Activated T-helper 9 cell treated with anti-CD3 and anti-CD28 coated beads, Interleukin-2, amount 50 U/mL, for 16 hours (primary cell): ENCODE measurements around the gene HDAC2.
"Not testable (repeated sequence)": the region's sequence is repeated elsewhere in the genome, so short reads cannot be mapped to it uniquely, and the experiment has no call there.

Experiments
- DNase-seq: peaks from one replicate; pipeline ENCODE4 v3.0.0-alpha.2; 2020; ENCODE audit warnings: low read depth

HDAC2 gene

GRCh38 chr6:113970805-113971676, at the start of gene HDAC2:
HDAC2 (minus strand) TSS chr6:113971148; CDS start chr6:113970908, 240 bp downstream.
- peak; percentile 79 for DNase-seq

DNA sequence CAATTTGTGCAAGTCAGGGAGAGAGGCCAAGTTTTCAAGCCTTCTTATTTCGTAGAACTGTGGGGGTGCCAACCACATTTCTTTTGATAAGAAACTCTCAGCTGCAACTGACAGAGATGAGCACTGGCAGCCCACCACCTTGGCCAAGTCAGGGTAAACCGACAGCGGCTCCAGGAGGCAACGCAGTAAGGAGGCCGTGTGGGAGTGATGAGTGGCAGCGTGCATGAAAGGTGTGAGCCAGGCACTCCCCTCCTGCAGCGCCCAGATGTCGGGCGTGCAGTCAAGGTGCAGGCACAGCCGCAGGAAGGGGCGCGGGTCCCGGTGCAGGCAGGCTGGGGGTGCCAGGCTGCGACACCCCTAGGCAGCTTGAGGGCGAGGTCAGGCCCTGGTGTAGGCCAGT, 49.2 kb upstream of the HDAC2 start:
- DNase-seq: no peak

GRCh38 chr6:114017146-114017545, 46.2 kb upstream of the HDAC2 start:
- not testable (repeated sequence) for DNase-seq

- not testable (repeated sequence) for DNase-seq
These were observed 43.2 kb upstream of the HDAC2 start for GRCh38 chr6:114014106-114014505.

GRCh38 chr6:114011486-114011885, 40.5 kb upstream of the HDAC2 start:
- not testable (repeated sequence) for DNase-seq

DNA sequence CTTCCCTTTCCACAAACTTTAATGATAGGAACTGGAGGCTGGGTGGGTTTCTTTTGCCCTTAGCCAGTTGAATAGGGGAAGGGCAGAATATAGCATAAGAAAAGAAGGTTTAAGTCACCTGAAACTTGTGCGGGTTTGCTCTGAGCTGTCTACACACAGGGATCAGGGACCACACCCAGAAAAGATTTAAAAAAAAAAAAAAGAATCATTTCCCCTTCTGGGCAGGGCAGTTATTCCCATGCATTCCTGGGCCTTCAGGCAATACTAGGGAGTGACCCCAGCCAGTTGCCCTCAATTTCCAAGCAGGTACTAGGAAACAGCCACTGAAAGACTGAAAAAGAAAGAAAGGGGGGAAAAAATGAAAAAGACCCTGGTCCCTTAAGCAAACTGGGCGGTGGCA, 39.6 kb upstream of the HDAC2 start:
- no peak for DNase-seq

GRCh38 chr6:114009192-114009591, 38.2 kb upstream of the HDAC2 start:
- DNase-seq: no peak

DNA sequence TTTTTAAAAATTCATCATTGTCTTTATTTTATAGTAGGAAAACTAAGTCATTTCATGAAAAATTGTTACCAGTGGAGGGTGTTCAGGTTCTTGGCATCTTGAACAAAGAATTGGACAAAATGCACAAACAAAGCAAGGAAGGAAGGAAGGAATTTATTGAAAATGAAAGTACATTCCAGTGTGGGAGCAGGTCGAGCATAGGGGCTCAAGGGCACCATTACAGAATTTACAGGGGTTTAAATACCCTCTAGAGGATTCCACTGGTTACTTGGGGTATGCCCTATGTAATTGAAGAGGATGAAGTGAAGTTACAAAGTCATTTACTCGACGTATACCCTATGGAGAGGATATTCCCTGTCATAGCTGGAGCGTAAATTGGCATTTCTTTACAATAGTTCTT, 37.4 kb upstream of the HDAC2 start:
- no peak for DNase-seq

DNA sequence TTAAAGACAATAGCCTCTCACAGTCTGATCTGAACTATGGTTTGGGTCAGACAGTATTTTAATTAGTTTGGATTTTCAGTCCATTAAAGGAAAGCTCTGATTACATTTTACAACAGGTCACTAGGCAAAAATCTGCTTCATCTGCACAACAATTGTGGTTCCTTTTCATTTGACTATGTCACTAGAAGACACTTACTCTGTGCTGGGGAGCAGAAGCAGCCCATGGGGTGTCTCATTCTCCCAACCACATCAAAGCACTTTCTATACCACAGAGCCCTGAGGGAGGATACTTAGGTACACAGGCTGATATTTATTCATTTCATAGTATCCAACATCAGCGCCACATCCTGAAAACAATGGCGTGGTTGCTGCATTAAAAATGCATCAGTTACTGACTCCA, 36.6 kb upstream of the HDAC2 start:
- DNase-seq: no peak

DNA sequence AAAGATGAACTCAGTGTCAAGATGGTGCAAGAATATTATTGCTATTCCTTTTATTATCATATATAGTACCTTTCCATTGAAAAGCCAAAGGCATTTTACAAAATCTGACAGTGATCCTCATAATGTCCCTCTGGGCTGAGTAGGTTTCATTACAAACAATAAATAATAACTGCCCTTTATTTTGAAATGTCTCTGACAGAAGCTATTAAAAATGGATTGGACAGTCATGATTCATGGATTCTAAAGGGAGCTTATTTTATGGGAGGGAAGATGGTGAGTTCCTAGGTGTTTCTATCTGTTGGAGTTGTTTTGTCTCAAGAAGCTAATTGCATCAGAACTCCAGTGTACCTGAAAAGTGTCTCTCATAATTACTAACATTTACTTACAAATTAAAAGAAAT, 30.4 kb upstream of the HDAC2 start:
- no peak for DNase-seq

- no peak for DNase-seq
These were observed 29.1 kb upstream of the HDAC2 start for GRCh38 chr6:114000069-114000468.

- no peak for DNase-seq
These were observed 28.3 kb upstream of the HDAC2 start for GRCh38 chr6:113999284-113999683.

DNA sequence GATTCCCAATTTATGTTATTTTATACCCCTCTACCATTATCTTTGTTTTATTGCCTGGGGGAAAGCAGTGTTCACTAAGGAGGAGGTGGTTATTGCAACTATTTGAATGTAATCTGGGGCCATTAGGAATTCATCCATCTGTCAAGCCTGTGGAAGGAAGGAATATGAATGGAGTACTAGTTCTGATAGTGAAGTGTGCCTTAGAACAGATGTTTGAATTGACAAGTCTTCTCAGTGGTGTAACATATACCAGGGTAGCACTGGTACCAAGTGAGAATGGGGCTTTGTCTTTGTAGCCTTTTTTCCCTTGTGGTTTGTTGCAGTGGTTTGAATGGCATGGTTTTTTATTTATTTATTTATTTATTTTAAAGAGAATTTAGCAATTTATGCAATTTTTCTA, 27.9 kb upstream of the HDAC2 start:
- DNase-seq: no peak

- no peak for DNase-seq
These were observed 26.2 kb upstream of the HDAC2 start for GRCh38 chr6:113997116-113997515.

DNA sequence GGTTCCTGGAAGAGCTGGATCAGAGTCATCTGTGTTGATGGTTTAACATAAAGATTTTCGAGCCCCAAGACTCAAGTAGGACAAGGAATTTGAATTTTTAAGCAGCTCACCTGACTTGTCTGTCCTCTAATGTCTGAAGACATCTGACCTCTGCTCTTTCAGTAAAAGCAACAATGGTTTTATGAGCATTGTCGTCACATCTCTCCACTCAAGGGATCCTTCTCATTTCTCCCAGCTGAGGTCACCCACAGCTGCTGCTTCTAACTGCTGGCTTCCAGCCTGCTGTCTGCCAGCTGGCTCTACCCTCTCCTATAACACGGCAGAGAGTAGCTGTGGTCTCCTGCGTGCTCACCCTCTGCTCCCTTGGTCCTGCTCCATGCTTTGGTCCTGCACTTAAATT, 24.7 kb upstream of the HDAC2 start:
- DNase-seq: no peak

DNA sequence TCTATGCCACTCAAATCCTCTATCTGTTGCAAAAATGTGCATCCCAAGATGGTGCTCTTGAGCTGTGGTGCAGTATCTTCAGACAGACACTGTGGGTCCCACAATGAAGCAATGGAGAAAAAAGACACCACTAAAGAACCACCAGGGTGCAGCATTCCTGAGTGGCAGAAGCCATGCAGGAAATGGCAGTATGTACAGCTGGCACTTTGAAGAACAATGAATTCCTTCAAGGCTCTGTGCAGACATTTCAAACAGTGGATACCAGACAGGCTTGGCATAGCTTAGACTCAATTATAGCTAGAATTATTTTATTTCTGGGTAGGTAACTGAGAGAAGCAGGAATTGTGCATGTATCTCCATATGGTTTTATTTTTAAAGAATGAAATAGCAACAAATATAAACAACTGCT, 24.0 kb upstream of the HDAC2 start:
- no peak for DNase-seq

- no peak for DNase-seq
These were observed 18.7 kb upstream of the HDAC2 start for GRCh38 chr6:113989675-113990074.

- DNase-seq: not testable (repeated sequence)
These were observed 11.7 kb upstream of the HDAC2 start for GRCh38 chr6:113982675-113983074.

DNA sequence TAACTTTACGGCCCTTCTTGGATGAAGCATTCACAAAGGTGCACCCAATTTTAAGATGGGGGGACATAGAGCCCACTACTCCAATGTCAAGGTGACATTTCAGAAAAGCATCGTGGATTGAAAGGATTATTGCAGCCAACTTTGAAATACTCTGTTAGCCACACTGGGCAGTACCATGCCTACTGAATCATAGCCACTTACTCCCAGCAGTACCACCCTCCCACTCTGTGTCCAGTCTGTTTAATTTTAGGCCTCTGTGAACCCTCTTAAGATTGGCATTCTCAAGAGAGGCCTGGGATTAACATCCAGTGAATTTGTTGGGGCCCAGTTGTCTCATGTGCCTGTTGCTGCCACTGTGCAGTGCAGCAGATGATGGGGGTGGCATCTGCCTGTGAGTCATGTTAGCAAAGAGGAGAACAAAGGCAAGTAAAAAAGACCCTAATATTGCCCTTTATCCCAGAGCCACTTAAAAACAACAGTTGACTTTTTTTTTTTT, 11.2 kb upstream of the HDAC2 start:
- no peak for DNase-seq

- DNase-seq: no peak
These were observed 10.1 kb upstream of the HDAC2 start for GRCh38 chr6:113980937-113981554.

- DNase-seq: no peak
These were observed 9.0 kb upstream of the HDAC2 start for GRCh38 chr6:113979937-113980336.

DNA sequence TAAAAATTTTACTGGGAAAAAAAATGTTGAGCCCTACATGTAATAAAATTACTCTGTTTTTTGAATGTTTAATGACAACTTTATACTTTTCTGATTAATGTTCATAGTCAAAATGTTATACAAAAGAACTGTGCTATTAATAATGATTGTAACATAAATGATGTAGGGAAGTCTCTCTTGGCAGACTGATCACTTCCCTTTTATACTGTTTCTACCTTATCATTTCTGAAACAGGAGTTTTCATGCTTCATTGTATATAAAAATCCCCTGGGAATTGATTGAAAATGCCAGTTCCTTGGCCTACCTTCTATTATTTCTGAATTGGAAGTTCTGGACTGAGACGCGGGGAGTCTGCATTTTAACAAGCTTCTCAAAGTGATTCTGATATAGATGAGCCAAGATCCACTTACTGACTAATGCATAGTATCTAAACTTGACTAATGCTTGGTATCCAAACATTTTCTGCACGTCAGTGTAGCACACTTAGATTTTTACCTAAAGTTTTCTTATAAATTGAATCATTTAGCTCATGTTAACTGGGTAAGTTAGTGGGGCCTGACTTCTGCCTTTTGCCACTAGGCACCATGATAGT, 7.2 kb upstream of the HDAC2 start:
- DNase-seq: no peak

DNA sequence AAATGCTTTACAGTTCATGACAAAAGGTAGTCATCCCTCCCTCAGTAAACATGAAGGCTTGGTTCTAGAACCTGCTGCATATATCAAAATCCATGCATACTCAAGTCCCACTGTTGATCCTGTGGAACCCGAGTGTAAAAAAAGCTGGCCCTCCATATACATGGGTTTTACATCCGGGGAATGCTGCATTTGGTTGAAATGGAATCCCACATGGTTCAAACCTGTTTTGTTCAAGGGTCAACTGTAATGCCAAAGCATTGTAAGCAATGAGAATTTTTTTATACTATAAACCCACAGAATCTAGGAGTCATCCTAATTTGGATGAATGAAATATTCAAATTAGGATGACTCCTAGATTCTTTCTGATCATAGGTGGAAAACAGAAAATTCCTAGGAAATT, 5.9 kb upstream of the HDAC2 start:
- no peak for DNase-seq
